GM21381 (cell line): ENCODE measurements around the gene VIL1.

Experiments used
- ATAC-seq: cut with Tn5 transposase; IDR thresholded peaks from one replicate; pipeline ENCODE4 v1.9.1; 2021; ENCODE audit warnings: mild to moderate bottlenecking, moderate library complexity; ENCODE audit not compliant: unreplicated experiment

The VIL1 gene

DNA sequence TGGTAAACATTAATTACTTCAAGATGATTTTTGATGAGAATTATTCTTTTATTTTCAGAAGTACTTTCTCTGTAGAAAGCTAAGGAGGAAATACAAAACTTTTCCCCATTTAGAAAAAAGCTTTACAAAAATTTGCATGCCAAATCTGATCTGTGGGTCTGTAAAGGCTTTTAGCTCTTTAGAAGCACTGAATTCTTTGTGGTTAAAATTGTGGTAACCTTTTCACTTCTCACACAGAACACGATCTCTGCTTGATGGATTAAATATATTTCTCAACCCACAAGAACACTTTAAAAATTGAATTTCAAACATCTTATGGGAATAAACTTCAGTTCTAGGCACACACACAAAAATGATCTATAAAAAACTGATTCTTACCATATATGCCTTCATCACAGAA lies 63.7 kb downstream of the VIL1 start:
- ATAC-seq, result no peak

DNA sequence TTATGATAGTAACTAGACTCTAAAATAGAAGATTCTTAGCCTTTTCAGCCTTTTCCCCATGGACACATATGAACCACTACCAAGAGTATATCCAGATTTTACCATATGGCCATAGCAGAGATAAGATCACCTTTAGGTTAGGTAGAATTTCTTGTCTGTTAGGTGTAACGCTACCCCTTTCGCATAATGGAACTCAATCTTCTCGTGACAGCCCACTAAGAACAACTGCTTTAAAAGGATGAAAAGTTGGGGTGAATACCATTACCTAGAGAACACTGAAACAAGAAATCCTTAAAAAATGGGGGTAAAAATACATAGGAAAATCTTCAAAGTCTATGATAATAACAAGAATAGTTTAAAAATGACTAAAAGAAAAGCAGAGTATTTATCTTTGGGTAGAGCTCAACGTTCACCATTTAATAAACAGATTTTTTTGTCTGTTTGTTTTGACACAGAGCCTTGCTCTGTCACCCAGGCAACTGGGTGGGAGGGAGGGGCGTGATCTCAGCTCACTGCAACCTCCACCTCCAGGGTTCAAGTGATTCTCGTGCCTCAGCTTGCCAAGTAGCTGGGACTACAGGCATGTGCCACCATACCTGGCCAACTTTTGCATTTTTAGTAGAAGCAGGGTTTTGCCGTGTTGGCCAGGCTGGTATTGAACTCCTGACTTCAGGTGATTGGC lies 67.2 kb downstream of the VIL1 start:
- no peak for ATAC-seq

DNA sequence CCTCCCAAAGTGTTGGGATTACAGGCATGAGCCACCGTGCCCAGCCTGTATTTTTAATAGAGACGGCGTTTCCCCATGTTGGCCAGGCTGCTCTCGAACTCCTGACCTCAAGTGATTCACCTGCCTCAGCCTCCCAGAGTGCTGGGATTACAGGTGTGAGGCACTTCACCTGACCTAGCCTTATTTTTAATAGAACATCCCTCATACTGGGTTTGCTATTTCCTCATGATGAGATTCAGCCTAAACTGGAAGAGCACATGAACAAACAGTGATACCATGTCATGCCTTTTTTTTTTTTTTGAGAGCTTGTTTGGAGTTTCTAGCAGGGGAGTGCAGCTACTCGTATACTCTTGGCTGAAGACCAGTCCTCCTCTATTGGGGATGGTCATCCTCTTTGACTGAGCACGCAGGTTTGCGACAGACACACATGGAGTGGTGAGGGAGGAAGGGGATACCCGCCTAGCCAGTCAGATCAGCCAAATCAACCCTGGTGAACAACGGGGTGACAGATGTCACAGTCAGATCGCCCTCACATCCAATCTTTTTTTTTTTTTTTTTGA lies 81.7 kb downstream of the VIL1 start:
- no peak for ATAC-seq

DNA sequence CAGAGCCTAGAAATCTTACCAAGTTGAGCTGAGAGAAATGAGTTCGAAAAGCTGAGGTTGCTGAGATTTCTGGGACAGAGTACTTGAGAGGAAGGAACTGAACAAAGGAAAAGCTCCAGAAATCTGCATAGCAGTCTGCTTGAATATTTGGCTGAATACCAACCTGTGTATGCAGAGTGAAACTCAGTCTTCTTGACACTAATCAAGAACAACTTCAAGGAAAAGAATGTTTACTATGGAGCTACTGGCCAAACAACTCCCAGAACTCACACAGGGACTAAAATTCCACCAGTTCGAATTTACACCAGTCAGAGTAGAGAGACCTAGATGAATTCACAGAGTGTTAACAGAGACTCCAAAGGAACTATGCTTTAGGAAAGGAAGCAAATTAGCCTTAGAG lies 82.7 kb downstream of the VIL1 start:
- no peak for ATAC-seq
